ENCODE data around the gene AKT3. TPM values are rescaled to one million over a fixed set of nuclear protein-coding genes. Genes with fewer than 3 reads are reported as not detected.
"Not testable (repeated sequence)": the region's sequence is repeated elsewhere in the genome, so short reads cannot be mapped to it uniquely, and the experiment has no call there.

The AKT3 gene
- total and polyA plus RNA-seq, 2 donors (not counting 1 experiment from before 2014, with no cell fraction given), result 37.8 to 42.0 TPM

DNA sequence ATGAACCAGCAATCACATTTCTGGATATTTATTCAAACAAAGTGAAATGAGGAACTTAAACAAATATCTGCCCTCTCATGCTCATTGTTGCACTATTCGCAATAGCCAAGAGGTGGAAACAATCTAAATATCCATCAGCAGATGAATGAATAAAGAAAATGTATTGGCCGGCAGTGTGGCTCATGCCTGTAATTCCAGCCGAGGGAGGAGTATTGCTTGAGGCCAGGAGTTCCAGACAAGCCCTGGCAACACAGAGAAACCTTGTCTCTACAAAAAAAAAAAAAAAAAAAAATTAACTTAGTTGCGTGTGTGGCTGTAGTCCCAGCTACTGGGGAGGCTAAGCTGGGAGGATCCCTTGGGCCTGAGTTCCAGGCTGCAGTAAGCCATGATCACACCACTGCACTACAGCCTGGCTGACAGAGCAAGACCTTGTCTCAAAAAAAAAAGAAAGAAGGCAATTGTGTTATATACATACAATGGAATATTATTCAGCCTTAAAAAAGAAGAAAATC lies 191.4 kb downstream of the AKT3 start:
- H3K4me3 ChIP-seq (replicated peaks in 1 of 4; ENCODE audit: control extremely low read depth in 1 of 4, insufficient read depth in 1 of 4, low read depth in 3 of 4, low read length in 4 of 4), result no peak overlapping the region
- H3K9ac ChIP-seq (ENCODE audit: insufficient read depth, low read length), result no peak overlapping the region
- H3K9me3 ChIP-seq (ENCODE audit: control insufficient read depth, insufficient read depth, low read depth, low read length), result no peaks in the 10 kb centered on the region
- H3K79me2 ChIP-seq (ENCODE audit: control insufficient read depth, insufficient read depth, low read length), result no peaks in the 10 kb centered on the region
- H4K20me1 ChIP-seq (ENCODE audit: control insufficient read depth, extremely low read depth, insufficient read depth, low read length), result no peaks in the 10 kb centered on the region
- TF ChIP-seq, protein P1, sequence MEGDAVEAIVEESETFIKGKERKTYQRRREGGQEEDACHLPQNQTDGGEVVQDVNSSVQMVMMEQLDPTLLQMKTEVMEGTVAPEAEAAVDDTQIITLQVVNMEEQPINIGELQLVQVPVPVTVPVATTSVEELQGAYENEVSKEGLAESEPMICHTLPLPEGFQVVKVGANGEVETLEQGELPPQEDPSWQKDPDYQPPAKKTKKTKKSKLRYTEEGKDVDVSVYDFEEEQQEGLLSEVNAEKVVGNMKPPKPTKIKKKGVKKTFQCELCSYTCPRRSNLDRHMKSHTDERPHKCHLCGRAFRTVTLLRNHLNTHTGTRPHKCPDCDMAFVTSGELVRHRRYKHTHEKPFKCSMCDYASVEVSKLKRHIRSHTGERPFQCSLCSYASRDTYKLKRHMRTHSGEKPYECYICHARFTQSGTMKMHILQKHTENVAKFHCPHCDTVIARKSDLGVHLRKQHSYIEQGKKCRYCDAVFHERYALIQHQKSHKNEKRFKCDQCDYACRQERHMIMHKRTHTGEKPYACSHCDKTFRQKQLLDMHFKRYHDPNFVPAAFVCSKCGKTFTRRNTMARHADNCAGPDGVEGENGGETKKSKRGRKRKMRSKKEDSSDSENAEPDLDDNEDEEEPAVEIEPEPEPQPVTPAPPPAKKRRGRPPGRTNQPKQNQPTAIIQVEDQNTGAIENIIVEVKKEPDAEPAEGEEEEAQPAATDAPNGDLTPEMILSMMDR (conservative IDR thresholded peaks at IDR 0.05 in 1 of 2, IDR thresholded peaks at IDR 0.05 in 1 of 2; ENCODE audit: low read depth in 1 of 2, low read length in 2 of 2), result no peak
- no peak for TF ChIP-seq EZH2 (IDR thresholded peaks at IDR 0.05; ENCODE audit: low read length, missing control alignments)
- no peak overlapping the region for H3K4me2 ChIP-seq (ENCODE audit: extremely low read depth, insufficient read depth, low read length)
- H3K27me3 ChIP-seq (ENCODE audit: control insufficient read depth, insufficient read depth, low read length), result no peaks in the 10 kb centered on the region
- no peaks in the 10 kb centered on the region for H3K4me1 ChIP-seq (ENCODE audit: control insufficient read depth, extremely low read depth, insufficient read depth, low read length)
- H3K36me3 ChIP-seq (ENCODE audit: control insufficient read depth, insufficient read depth, low read length), result no peaks in the 10 kb centered on the region
- H2AFZ ChIP-seq (ENCODE audit: low read length), result no peak overlapping the region
- DNase-seq (ENCODE audit: low read depth in 2 of 2), result peak in 1 of 2 donors; percentile 14
- no peak overlapping the region for H3K27ac ChIP-seq (ENCODE audit: insufficient read depth, low read length)

DNA sequence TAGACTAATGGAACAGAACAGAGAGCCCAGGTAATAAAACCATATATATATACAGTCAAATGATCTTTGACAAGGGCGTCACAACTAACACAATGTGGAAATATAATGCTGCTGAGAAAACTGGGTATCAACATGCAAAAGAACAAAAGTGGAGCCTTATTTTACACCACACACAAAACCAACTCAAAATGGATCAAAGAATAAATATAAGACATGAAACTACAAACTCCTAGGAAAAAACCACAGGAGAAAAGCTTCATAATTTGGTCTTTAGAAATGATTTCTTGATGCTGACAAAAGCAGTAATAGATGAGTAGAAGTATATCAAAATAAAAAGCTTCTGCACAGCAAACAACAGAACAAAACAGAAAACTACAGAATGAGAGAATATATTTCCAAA lies 192.2 kb downstream of the AKT3 start:
- DNase-seq (ENCODE audit: low read depth in 2 of 2), result no peak
- H3K4me2 ChIP-seq (ENCODE audit: extremely low read depth, insufficient read depth, low read length), result no peak overlapping the region
- TF ChIP-seq, protein P1 (conservative IDR thresholded peaks at IDR 0.05 in 1 of 2, IDR thresholded peaks at IDR 0.05 in 1 of 2; ENCODE audit: low read depth in 1 of 2, low read length in 2 of 2), result no peak
- TF ChIP-seq EZH2 (IDR thresholded peaks at IDR 0.05; ENCODE audit: low read length, missing control alignments), result no peak
- no peaks in the 10 kb centered on the region for H3K36me3 ChIP-seq (ENCODE audit: control insufficient read depth, insufficient read depth, low read length)
- no peaks in the 10 kb centered on the region for H3K4me1 ChIP-seq (ENCODE audit: control insufficient read depth, extremely low read depth, insufficient read depth, low read length)
- no peaks in the 10 kb centered on the region for H4K20me1 ChIP-seq (ENCODE audit: control insufficient read depth, extremely low read depth, insufficient read depth, low read length)
- no peaks in the 10 kb centered on the region for H3K9me3 ChIP-seq (ENCODE audit: control insufficient read depth, insufficient read depth, low read depth, low read length)
- no peak overlapping the region for H3K4me3 ChIP-seq (replicated peaks in 1 of 4; ENCODE audit: control extremely low read depth in 1 of 4, insufficient read depth in 1 of 4, low read depth in 3 of 4, low read length in 4 of 4)
- no peak overlapping the region for H3K27ac ChIP-seq (ENCODE audit: insufficient read depth, low read length)
- no peaks in the 10 kb centered on the region for H3K27me3 ChIP-seq (ENCODE audit: control insufficient read depth, insufficient read depth, low read length)
- no peaks in the 10 kb centered on the region for H3K79me2 ChIP-seq (ENCODE audit: control insufficient read depth, insufficient read depth, low read length)
- no peak overlapping the region for H2AFZ ChIP-seq (ENCODE audit: low read length)
- no peak overlapping the region for H3K9ac ChIP-seq (ENCODE audit: insufficient read depth, low read length)

DNA sequence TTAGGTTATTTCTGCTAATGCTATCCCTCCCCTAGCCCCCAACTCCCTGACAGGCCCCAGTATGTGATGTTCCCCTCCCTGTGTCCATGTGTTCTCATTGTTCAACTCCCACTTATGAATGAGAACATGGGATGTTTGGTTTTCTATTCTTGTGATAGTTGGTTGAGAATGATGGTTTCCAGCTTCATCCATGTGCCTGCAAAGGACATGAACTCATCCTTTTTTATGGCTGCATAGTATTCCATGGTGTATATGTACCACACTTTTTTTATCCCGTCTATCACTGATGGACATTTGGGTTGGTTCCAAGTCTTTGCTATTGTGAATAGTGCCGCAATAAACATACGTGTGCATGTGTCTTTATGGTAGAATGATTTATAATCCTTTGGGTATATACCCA lies 200.5 kb downstream of the AKT3 start:
- not testable (repeated sequence) for H3K4me1 ChIP-seq (ENCODE audit: control insufficient read depth, extremely low read depth, insufficient read depth, low read length); H3K36me3 ChIP-seq (ENCODE audit: control insufficient read depth, insufficient read depth, low read length); H4K20me1 ChIP-seq (ENCODE audit: control insufficient read depth, extremely low read depth, insufficient read depth, low read length); H3K27me3 ChIP-seq (ENCODE audit: control insufficient read depth, insufficient read depth, low read length); H3K9ac ChIP-seq (ENCODE audit: insufficient read depth, low read length); H3K4me2 ChIP-seq (ENCODE audit: extremely low read depth, insufficient read depth, low read length); H3K9me3 ChIP-seq (ENCODE audit: control insufficient read depth, insufficient read depth, low read depth, low read length); H3K79me2 ChIP-seq (ENCODE audit: control insufficient read depth, insufficient read depth, low read length); DNase-seq (ENCODE audit: low read depth in 2 of 2); H3K27ac ChIP-seq (ENCODE audit: insufficient read depth, low read length); H3K4me3 ChIP-seq (replicated peaks in 1 of 4; ENCODE audit: control extremely low read depth in 1 of 4, insufficient read depth in 1 of 4, low read depth in 3 of 4, low read length in 4 of 4); H2AFZ ChIP-seq (ENCODE audit: low read length)

Data from fibroblast of lung (primary cell).